NCI-H1092 treated with DMSO at 0.1 percent for 48 hours (cell line): ENCODE results near the gene COL4A2.
"Not testable (repeated sequence)": the region's sequence is repeated elsewhere in the genome, so short reads cannot be mapped to it uniquely, and the experiment has no call there.

Experiments
- DNase-seq: peaks from one replicate; lab custom pipeline; 2025; lab: John Stamatoyannopoulos, UW

The COL4A2 gene

GRCh38 chr13:110379905-110380341 is 72.8 kb downstream of the COL4A2 start:
- DNase-seq: no peak

GRCh38 chr13:110380359-110381028 is 73.4 kb downstream of the COL4A2 start:
- no peak for DNase-seq

GRCh38 chr13:110381029-110381360 is 73.9 kb downstream of the COL4A2 start:
- DNase-seq: no peak

- DNase-seq: no peak
Observed at GRCh38 chr13:110382229-110382628, 75.1 kb downstream of the COL4A2 start.

- no peak for DNase-seq
Observed at GRCh38 chr13:110382830-110383229, 75.7 kb downstream of the COL4A2 start.

- DNase-seq: no peak
Observed at GRCh38 chr13:110387451-110388107, 80.5 kb downstream of the COL4A2 start.

- DNase-seq: no peak
Observed at GRCh38 chr13:110388108-110388943, 81.2 kb downstream of the COL4A2 start.

- DNase-seq: no peak
Observed at GRCh38 chr13:110390567-110390966, 83.5 kb downstream of the COL4A2 start.

- no peak for DNase-seq
Observed at GRCh38 chr13:110391273-110391672, 84.2 kb downstream of the COL4A2 start.

GRCh38 chr13:110392510-110393240 is 85.6 kb downstream of the COL4A2 start:
- DNase-seq: no peak

- no peak for DNase-seq
Observed at GRCh38 chr13:110393761-110394160, 86.7 kb downstream of the COL4A2 start.

GRCh38 chr13:110394371-110394841 is 87.3 kb downstream of the COL4A2 start:
- no peak for DNase-seq

GRCh38 chr13:110395616-110396015 is 88.5 kb downstream of the COL4A2 start:
- not testable (repeated sequence) for DNase-seq

- DNase-seq: no peak
Observed at GRCh38 chr13:110396476-110396875, 89.4 kb downstream of the COL4A2 start.

- no peak for DNase-seq
Observed at GRCh38 chr13:110396913-110397381, 89.9 kb downstream of the COL4A2 start.

- no peak for DNase-seq
Observed at GRCh38 chr13:110397436-110398115, 90.5 kb downstream of the COL4A2 start.

- DNase-seq: no peak
Observed at GRCh38 chr13:110398564-110399507, 91.8 kb downstream of the COL4A2 start.

- no peak for DNase-seq
Observed at GRCh38 chr13:110399801-110400200, 92.7 kb downstream of the COL4A2 start.

GRCh38 chr13:110400786-110401533 is 93.9 kb downstream of the COL4A2 start:
- DNase-seq: no peak
